Measurements from ENCODE around the gene EXOC3L2.
A peak's percentile ranks its signal among the peaks of the same experiment; 100 is the strongest.

EXOC3L2 gene

DNA sequence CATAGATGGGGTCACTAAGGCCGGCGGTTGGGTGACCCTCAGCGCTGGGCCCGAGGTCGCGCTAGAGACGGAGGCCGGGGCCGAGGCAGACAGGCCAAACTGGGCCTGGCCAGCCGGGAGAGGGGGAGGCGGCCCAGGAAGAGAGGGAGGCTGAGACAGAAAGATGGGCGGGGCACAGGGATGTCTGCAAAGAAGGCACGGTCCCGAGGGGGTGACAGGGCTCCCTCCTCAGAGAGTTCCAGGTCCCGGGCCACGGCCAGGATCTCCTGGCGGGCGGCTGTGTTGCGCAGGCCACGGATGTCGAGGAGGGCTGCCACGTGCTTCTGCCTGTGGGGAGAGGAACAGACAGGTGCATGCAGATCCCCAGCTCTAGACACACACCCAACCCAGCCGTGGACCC, 32.2 kb downstream of the EXOC3L2 start:
- Histone ChIP-seq H3K4me2 (no peak overlapping the region), H3K27ac (no peak overlapping the region), H3K4me3 (no peak overlapping the region), H4K20me1 (no peaks in the 10 kb centered on the region), H3K4me1 (peaks cover 45% of the 10 kb centered on the region), H3K9ac (no peak overlapping the region), H3K9me3 (no peaks in the 10 kb centered on the region), H3K27me3 (peaks cover 13% of the 10 kb centered on the region; the same call in 1 of the 2 replicates), H3K36me3 (no peaks in the 10 kb centered on the region)
- no peak for TF ChIP-seq Cebpa-rat (IDR thresholded peaks at IDR 0.05)

GRCh38 chr19:45211751-45212381, 33.3 kb downstream of the EXOC3L2 start:
- no peak overlapping the region for H3K4me3 ChIP-seq
- H4K20me1 ChIP-seq: no peaks in the 10 kb centered on the region
- H3K27me3 ChIP-seq: peaks cover 3% of the 10 kb centered on the region; the same call in 1 of the 2 replicates
- peaks cover 45% of the 10 kb centered on the region for H3K4me1 ChIP-seq
- no peak for TF ChIP-seq Cebpa-rat (IDR thresholded peaks at IDR 0.05)
- H3K9ac ChIP-seq: peak overlapping the region; percentile 53; the same call in 1 of the 2 replicates
- peak overlapping the region; percentile 57 for H3K4me2 ChIP-seq
- H3K36me3 ChIP-seq: no peaks in the 10 kb centered on the region
- no peaks in the 10 kb centered on the region for H3K9me3 ChIP-seq
- peak overlapping the region; percentile 51; the same call in 1 of the 2 replicates for H3K27ac ChIP-seq

DNA sequence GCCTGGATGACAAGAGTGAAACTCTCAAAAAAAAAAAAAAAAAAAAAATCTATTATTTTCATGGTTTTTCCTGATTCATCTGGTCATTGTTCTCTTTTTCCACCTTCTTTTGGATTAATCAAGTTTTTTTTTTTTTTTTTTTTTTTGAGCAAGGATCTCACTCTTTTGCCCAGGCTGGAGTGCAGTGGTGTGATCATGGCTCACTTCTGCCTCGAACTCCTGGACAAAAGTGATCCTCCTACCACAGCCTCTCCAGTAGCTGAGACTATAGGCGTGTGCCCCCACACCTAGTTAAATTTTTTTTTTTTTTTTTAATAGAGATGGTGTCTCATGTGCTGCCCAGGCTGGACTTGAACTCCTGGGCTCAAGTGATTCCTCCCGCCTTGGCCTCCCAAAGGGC, 38.9 kb downstream of the EXOC3L2 start:
- no peak overlapping the region for H3K27ac ChIP-seq
- peaks cover 16% of the 10 kb centered on the region for H3K4me1 ChIP-seq
- peaks cover 15% of the 10 kb centered on the region for H3K9me3 ChIP-seq
- H3K4me3 ChIP-seq: no peak overlapping the region
- no peak overlapping the region for H3K4me2 ChIP-seq
- H4K20me1 ChIP-seq: no peaks in the 10 kb centered on the region
- H3K36me3 ChIP-seq: 0 out of 2 replicates have a peak, but pooled peaks cover 4% of the 10 kb centered on the region
- no peak for TF ChIP-seq Cebpa-rat (IDR thresholded peaks at IDR 0.05)
- no peak overlapping the region for H3K9ac ChIP-seq
- no peaks in the 10 kb centered on the region for H3K27me3 ChIP-seq

DNA sequence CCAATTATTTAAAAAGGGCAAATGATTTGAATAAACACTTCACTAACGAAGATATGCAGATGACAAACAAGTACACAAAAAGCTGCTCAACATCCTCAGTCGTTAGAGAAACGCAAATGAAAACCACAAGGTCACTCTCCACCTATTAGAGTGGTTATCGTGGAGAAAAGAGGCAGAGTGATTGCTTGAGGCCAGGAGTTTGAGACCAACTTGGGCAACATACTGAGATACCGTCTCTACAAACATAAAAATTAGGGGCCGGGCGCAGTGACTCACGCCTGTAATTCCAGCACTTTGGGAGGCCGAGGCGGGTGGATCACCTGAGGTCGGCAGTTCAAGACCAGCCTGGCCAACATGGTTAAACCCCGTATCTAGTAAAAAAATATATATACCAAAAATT, 39.4 kb downstream of the EXOC3L2 start:
- Histone ChIP-seq H3K27ac (no peak overlapping the region), H3K27me3 (no peaks in the 10 kb centered on the region), H3K36me3 (0 out of 2 replicates have a peak, but pooled peaks cover 4% of the 10 kb centered on the region), H3K4me2 (no peak overlapping the region), H3K4me1 (peaks cover 11% of the 10 kb centered on the region), H3K4me3 (no peak overlapping the region), H3K9ac (no peak overlapping the region), H4K20me1 (no peaks in the 10 kb centered on the region), H3K9me3 (peaks cover 16% of the 10 kb centered on the region)
- TF ChIP-seq Cebpa-rat (IDR thresholded peaks at IDR 0.05): no peak

DNA sequence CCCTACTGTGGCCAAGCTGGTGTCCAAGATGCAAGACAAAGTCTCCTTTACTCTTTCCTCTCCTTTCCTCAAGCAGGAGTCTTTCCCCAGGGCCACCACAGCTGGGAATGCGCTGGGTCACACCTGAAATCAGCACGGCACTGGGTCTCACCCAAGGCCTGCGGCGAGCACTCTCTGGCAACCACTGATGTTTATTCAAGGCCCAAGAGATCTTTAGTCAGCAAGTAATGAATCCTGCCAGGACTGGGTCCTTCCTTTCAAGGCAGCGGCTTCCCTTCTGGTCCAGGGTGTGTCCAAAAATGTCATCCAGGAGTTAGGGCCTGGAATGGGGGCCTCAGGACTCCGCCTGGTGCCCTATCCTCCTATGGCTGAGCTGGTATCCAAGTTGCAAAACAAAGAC, 42.6 kb downstream of the EXOC3L2 start:
- peaks cover 5% of the 10 kb centered on the region; the same call in 1 of the 2 replicates for H3K4me1 ChIP-seq
- H3K4me3 ChIP-seq: no peak overlapping the region
- H4K20me1 ChIP-seq: no peaks in the 10 kb centered on the region

GRCh38 chr19:45200568-45200967, 44.6 kb downstream of the EXOC3L2 start:
- Histone ChIP-seq H3K4me3 (no peak overlapping the region), H4K20me1 (no peaks in the 10 kb centered on the region), H3K4me2 (no peak overlapping the region), H3K27me3 (no peaks in the 10 kb centered on the region), H3K27ac (no peak overlapping the region), H3K4me1 (peaks cover 14% of the 10 kb centered on the region), H3K9ac (no peak overlapping the region), H3K9me3 (peaks cover 16% of the 10 kb centered on the region), H3K36me3 (0 out of 2 replicates have a peak, but pooled peaks cover 4% of the 10 kb centered on the region)
- no peak for TF ChIP-seq Cebpa-rat (IDR thresholded peaks at IDR 0.05)

More for the DNA sequence above, 42.6 kb downstream of the EXOC3L2 start:
- Histone ChIP-seq H3K27ac (no peak overlapping the region), H3K9me3 (peaks cover 16% of the 10 kb centered on the region), H3K4me2 (no peak overlapping the region), H3K9ac (no peak overlapping the region), H3K27me3 (no peaks in the 10 kb centered on the region), H3K36me3 (0 out of 2 replicates have a peak, but pooled peaks cover 4% of the 10 kb centered on the region)
- TF ChIP-seq Cebpa-rat (IDR thresholded peaks at IDR 0.05): no peak

- H3K4me1 ChIP-seq: peaks cover 9% of the 10 kb centered on the region
- no peak overlapping the region for H3K9ac ChIP-seq
- H3K27me3 ChIP-seq: no peaks in the 10 kb centered on the region
- H4K20me1 ChIP-seq: no peaks in the 10 kb centered on the region
- H3K36me3 ChIP-seq: no peaks in the 10 kb centered on the region
- no peak for TF ChIP-seq Cebpa-rat (IDR thresholded peaks at IDR 0.05)
- no peak overlapping the region for H3K27ac ChIP-seq
- no peak overlapping the region for H3K4me2 ChIP-seq
- H3K4me3 ChIP-seq: no peak overlapping the region
- no peaks in the 10 kb centered on the region for H3K9me3 ChIP-seq
Measured at GRCh38 chr19:45195764-45196163, 49.4 kb downstream of the EXOC3L2 start.

GRCh38 chr19:45191375-45191774, 53.8 kb downstream of the EXOC3L2 start:
- H3K9me3 ChIP-seq: no peaks in the 10 kb centered on the region
- TF ChIP-seq Cebpa-rat (IDR thresholded peaks at IDR 0.05): no peak
- H3K36me3 ChIP-seq: no peaks in the 10 kb centered on the region
- H3K9ac ChIP-seq: no peak overlapping the region
- no peaks in the 10 kb centered on the region for H4K20me1 ChIP-seq
- no peak overlapping the region for H3K4me2 ChIP-seq
- H3K4me3 ChIP-seq: no peak overlapping the region
- H3K4me1 ChIP-seq: peaks cover 5% of the 10 kb centered on the region
- no peak overlapping the region for H3K27ac ChIP-seq
- no peaks in the 10 kb centered on the region for H3K27me3 ChIP-seq

- no peak for TF ChIP-seq Cebpa-rat (IDR thresholded peaks at IDR 0.05)
Measured at GRCh38 chr19:45189971-45190370, 55.2 kb downstream of the EXOC3L2 start.

DNA sequence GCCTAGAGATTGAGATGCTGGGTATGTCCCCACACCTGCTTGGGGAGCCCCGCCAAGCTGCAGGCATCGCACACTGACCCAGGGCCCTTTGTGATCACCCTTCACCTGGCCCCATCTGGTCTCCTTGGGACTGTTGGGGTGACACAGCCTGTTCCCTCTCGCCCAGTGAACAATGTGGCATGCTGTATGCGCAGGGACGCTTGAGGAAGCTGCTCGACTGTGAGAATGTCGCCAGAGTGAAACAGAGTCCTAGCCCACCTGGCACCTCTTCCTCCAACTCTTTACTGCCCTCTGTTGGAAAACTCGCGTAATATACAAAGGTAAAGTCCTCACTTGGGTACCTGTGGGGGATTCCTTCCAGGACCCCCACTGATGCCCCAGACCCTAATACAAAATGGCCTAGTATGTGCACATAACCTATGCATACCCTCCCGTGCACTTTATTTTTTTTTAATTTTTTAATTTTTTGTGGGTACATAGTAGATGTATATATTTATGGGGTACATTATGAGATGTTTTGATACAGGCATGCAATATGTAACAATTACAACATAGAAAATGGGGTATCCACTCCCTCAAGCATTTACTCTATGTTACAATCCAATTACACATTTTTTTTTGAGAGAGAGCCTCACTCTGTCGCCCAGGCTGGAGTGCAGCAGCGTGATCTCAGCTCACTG, 57.6 kb downstream of the EXOC3L2 start:
- Histone ChIP-seq H3K4me3 (no peak overlapping the region), H3K9me3 (no peaks in the 10 kb centered on the region), H3K4me2 (0 out of 2 replicates have a peak overlapping the region, but pooled peaks have one; percentile 14)

More at GRCh38 chr19:45189971-45190370, 55.2 kb downstream of the EXOC3L2 start:
- H3K27ac ChIP-seq: no peak overlapping the region
- H3K4me1 ChIP-seq: peaks cover 9% of the 10 kb centered on the region
- no peaks in the 10 kb centered on the region for H3K36me3 ChIP-seq
- no peak overlapping the region for H3K4me2 ChIP-seq
- no peaks in the 10 kb centered on the region for H3K9me3 ChIP-seq
- no peaks in the 10 kb centered on the region for H4K20me1 ChIP-seq
- H3K27me3 ChIP-seq: no peaks in the 10 kb centered on the region
- no peak overlapping the region for H3K9ac ChIP-seq
- no peak overlapping the region for H3K4me3 ChIP-seq

More for the DNA sequence above, 57.6 kb downstream of the EXOC3L2 start:
- Histone ChIP-seq H3K4me1 (peaks cover 24% of the 10 kb centered on the region), H3K27me3 (no peaks in the 10 kb centered on the region), H3K27ac (no peak overlapping the region), H3K9ac (no peak overlapping the region), H3K36me3 (no peaks in the 10 kb centered on the region), H4K20me1 (no peaks in the 10 kb centered on the region)
- TF ChIP-seq Cebpa-rat (IDR thresholded peaks at IDR 0.05): no peak

All from BLaER1 (cell line).